Endodermal cell (in vitro differentiated cells): ENCODE measurements around the gene ZFP42. TPM values are rescaled to one million over a fixed set of nuclear protein-coding genes. Genes with fewer than 3 reads are reported as not detected.

Source experiments
- DNase-seq: peaks from one replicate; pipeline ENCODE4 v3.0.0-alpha.2; 2017
- H3K27ac ChIP-seq: 2 replicates; pipeline ENCODE4 v1.5.1; 2013; ENCODE audit warnings: mild to moderate bottlenecking, low read depth, low read length, moderate library complexity
- H3K27me3 ChIP-seq: 2 replicates; pipeline ENCODE4 v1.6.1; 2013; ENCODE audit warnings: mild to moderate bottlenecking, low read length, moderate library complexity; ENCODE audit not compliant: insufficient read depth, control insufficient read depth, poor library complexity, severe bottlenecking
- H3K36me3 ChIP-seq: 2 replicates; pipeline ENCODE4 v1.7.0; 2013; ENCODE audit warnings: mild to moderate bottlenecking, low read length, moderate library complexity; ENCODE audit not compliant: control insufficient read depth, insufficient read depth
- H3K4me1 ChIP-seq: one replicate; pipeline ENCODE4 v1.7.0; 2013; ENCODE audit warnings: low read length; ENCODE audit not compliant: control insufficient read depth, insufficient read depth
- H3K4me3 ChIP-seq: 2 replicates; pipeline ENCODE4 v1.5.1; 2013; ENCODE audit warnings: mild to moderate bottlenecking, low read length, moderate library complexity
- H3K9ac ChIP-seq: 2 replicates; pipeline ENCODE4 v1.6.1; 2013; ENCODE audit warnings: mild to moderate bottlenecking, low read length, moderate library complexity; ENCODE audit not compliant: poor library complexity, severe bottlenecking; ENCODE audit errors: extremely low read depth
- H3K9me3 ChIP-seq: 2 replicates; pipeline ENCODE4 v1.6.1; 2013; ENCODE audit warnings: mild to moderate bottlenecking, low read length, moderate library complexity; ENCODE audit not compliant: control insufficient read depth
- H3K27ac Mint-ChIP-seq: 2 replicates; pipeline ENCODE4 v1.8.0; 2020; ENCODE audit warnings: mixed read lengths
- H3K27me3 Mint-ChIP-seq: 2 replicates; pipeline ENCODE4 v1.8.0; 2021; ENCODE audit warnings: mild to moderate bottlenecking, mixed read lengths; ENCODE audit not compliant: insufficient read depth
- H3K36me3 Mint-ChIP-seq: 2 replicates; pipeline ENCODE4 v1.8.0; 2020; ENCODE audit warnings: low read depth, mixed read lengths
- H3K4me1 Mint-ChIP-seq: 2 replicates; pipeline ENCODE4 v1.8.0; 2020; ENCODE audit warnings: mixed read lengths
- H3K4me3 Mint-ChIP-seq: 2 replicates; pipeline ENCODE4 v1.8.0; 2020; ENCODE audit warnings: mild to moderate bottlenecking, moderate library complexity, mixed read lengths
- H3K9me3 Mint-ChIP-seq: 2 replicates; pipeline ENCODE4 v1.8.0; 2020; ENCODE audit warnings: mild to moderate bottlenecking, mixed read lengths
- WGBS, 2 experiments: methylation state at CpG; one replicate each; pipeline versions ENCODE4 v1.1.5 to v1.1.7; 2013; ENCODE audit warnings: missing lambda C conversion rate in 2 of 2, mixed read lengths in 1 of 2; ENCODE audit not compliant: insufficient coverage in 1 of 2, insufficient read length in 1 of 2; 5-methylcytosine and 5-hydroxymethylcytosine counted together
- total RNA-seq, 2 donors: library from RNA; stranded (reverse); fragmentation: NEBNext Ultra II Directional in 1 of 2; extraction: Animal tissue kit (Norgen Biotek cat#: 25700) in 1 of 2; gene quantifications; 2 replicates in 1 of 2; 3 replicates in 1 of 2; pipeline ENCODE4 v1.2.1, GENCODE V29; 2021
- TF ChIP-seq, protein P1 (sequence below): fragments of 200-600 bp; sonication (generic); conservative IDR thresholded peaks from 2 replicates; pipeline ENCODE4 v1.5.0; 2021; ENCODE audit warnings: antibody characterized with exemption, mild to moderate bottlenecking

ZFP42 gene
- total RNA-seq, 2 donors from 2014 or later: 30.9 to 58.5 TPM

DNA sequence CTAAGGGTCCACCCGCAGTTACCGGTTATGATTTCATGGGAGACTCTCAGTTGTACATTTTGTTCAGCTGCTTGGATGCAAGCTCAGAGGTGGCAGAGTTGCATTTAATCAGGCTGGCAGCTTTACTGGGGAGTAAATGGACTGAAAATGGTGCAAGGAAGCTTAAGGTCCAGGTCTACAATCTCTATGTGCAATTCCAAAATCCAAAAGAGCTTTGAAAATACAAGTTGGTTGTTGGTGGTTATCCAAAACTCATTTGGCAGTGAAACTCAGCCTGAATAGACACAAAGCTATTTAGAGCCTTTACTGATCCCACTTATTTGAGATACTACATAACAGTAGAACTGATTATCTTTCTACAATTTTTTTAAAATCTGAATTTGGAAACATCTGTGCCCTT, 11.8 kb upstream of the ZFP42 start:
- H3K9ac ChIP-seq: no peak overlapping the region
- 93 to 100% methylated on average over 2 of the region's 2 CpGs for WGBS, 2 experiments

GRCh38 chr4:187992971-187993370, 2.6 kb upstream of the ZFP42 start:
- H3K9me3 Mint-ChIP-seq: peaks cover 15% of the 10 kb centered on the region

More for the DNA sequence above, 11.8 kb upstream of the ZFP42 start:
- Mint-ChIP-seq H3K9me3 (no peaks in the 10 kb centered on the region), H3K4me3 (no peak overlapping the region), H3K27me3 (no peaks in the 10 kb centered on the region), H3K27ac (no peak overlapping the region), H3K4me1 (no peaks in the 10 kb centered on the region), H3K36me3 (no peaks in the 10 kb centered on the region)
- H3K27me3 ChIP-seq: no peaks in the 10 kb centered on the region
- no peak overlapping the region for H3K27ac ChIP-seq
- no peaks in the 10 kb centered on the region for H3K36me3 ChIP-seq
- H3K4me1 ChIP-seq: no peaks in the 10 kb centered on the region
- no peaks in the 10 kb centered on the region for H3K9me3 ChIP-seq
- no peak overlapping the region for H3K4me3 ChIP-seq
- TF ChIP-seq, protein P1, sequence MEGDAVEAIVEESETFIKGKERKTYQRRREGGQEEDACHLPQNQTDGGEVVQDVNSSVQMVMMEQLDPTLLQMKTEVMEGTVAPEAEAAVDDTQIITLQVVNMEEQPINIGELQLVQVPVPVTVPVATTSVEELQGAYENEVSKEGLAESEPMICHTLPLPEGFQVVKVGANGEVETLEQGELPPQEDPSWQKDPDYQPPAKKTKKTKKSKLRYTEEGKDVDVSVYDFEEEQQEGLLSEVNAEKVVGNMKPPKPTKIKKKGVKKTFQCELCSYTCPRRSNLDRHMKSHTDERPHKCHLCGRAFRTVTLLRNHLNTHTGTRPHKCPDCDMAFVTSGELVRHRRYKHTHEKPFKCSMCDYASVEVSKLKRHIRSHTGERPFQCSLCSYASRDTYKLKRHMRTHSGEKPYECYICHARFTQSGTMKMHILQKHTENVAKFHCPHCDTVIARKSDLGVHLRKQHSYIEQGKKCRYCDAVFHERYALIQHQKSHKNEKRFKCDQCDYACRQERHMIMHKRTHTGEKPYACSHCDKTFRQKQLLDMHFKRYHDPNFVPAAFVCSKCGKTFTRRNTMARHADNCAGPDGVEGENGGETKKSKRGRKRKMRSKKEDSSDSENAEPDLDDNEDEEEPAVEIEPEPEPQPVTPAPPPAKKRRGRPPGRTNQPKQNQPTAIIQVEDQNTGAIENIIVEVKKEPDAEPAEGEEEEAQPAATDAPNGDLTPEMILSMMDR: no peak
- DNase-seq: no peak

DNA sequence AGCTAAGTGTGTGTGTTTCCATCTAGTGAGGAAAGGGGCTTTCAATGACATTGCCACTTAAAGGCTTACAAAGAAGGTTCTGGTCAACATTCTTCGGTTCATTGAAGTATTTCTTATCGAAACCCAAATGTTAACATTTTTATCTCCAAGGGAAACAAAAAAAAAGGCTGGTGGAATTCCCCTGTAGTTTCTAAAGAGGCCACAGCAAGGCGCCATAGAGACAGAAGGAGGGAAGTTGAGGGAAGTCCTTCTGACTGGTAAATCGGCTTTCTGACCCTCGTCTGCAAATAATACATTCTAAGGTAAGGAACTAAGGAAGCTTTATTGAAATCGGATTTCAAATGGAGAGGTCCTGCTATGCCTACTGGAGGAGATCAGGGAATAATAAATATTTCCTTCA, 1.7 kb upstream of the ZFP42 start:
- Histone ChIP-seq H3K9me3 (no peaks in the 10 kb centered on the region), H3K36me3 (no peaks in the 10 kb centered on the region), H3K4me1 (no peaks in the 10 kb centered on the region), H3K9ac (no peak overlapping the region), H3K27ac (no peak overlapping the region), H3K27me3 (no peaks in the 10 kb centered on the region), H3K4me3 (no peak overlapping the region)
- peak; percentile 88 for DNase-seq
- TF ChIP-seq, protein P1: peak; percentile 81
- Mint-ChIP-seq H3K27me3 (peaks cover 3% of the 10 kb centered on the region), H3K4me3 (no peak overlapping the region), H3K4me1 (peaks cover 12% of the 10 kb centered on the region), H3K27ac (no peak overlapping the region), H3K36me3 (peaks cover 8% of the 10 kb centered on the region), H3K9me3 (peaks cover 15% of the 10 kb centered on the region)
- 67 to 72% methylated on average over 5 to 6 of the region's 6 CpGs for WGBS, 2 experiments

More at GRCh38 chr4:187992971-187993370, 2.6 kb upstream of the ZFP42 start:
- Histone ChIP-seq H3K4me1 (no peaks in the 10 kb centered on the region), H3K27me3 (no peaks in the 10 kb centered on the region), H3K27ac (no peak overlapping the region), H3K9me3 (no peaks in the 10 kb centered on the region), H3K4me3 (no peak overlapping the region), H3K9ac (no peak overlapping the region), H3K36me3 (no peaks in the 10 kb centered on the region)
- peaks cover 7% of the 10 kb centered on the region for H3K36me3 Mint-ChIP-seq
- DNase-seq: peak; percentile 81
- 77 to 88% methylated on average over 4 of the region's 5 CpGs for WGBS, 2 experiments
- H3K27me3 Mint-ChIP-seq: peaks cover 3% of the 10 kb centered on the region
- no peak overlapping the region for H3K4me3 Mint-ChIP-seq
- H3K27ac Mint-ChIP-seq: peak overlapping the region; percentile 73
- TF ChIP-seq, protein P1: no peak
- peaks cover 12% of the 10 kb centered on the region for H3K4me1 Mint-ChIP-seq
